MM.1S (cell line): ENCODE data around the gene TET3.

Experiments used
- CTCF ChIP-seq: fragments of 300-600 bp; sonication (generic); IDR thresholded peaks from 2 replicates; pipeline ENCODE4 v1.5.1; 2016; ENCODE audit warnings: antibody characterized with exemption, low read length, mixed read lengths
- EZH2 ChIP-seq: fragments of 300-600 bp; sonication (generic); optimal IDR thresholded peaks from 2 replicates; pipeline ENCODE3; 2017; ENCODE audit warnings: low read depth, mild to moderate bottlenecking, antibody characterized with exemption, low read length, mixed read lengths
- EZH2phosphoT487 ChIP-seq: fragments of 300-600 bp; sonication (generic); IDR thresholded peaks from 2 replicates; pipeline ENCODE4 v1.6.1; 2018; ENCODE audit warnings: antibody characterized with exemption, low read length

- TF ChIP-seq EZH2 (no peak), CTCF (no peak), EZH2phosphoT487 (no peak)
Measured at GRCh38 chr2:73987948-73988700, 3.4 kb downstream of the TET3 start.
